SK-N-SH treated with all-trans-retinoic acid at 6 μM for 48 hours (cell line): ENCODE data around the gene SFMBT1.

Experiments
- ARNTL ChIP-seq: fragments of 450-650 bp; formaldehyde crosslinking; IDR thresholded peaks from 2 replicates; pipeline ENCODE4 v1.5.0; 2020; ENCODE audit warnings: low read depth, mild to moderate bottlenecking, moderate library complexity, borderline replicate concordance
- BACH2 ChIP-seq: fragments of 250-450 bp; sonication (Bioruptor Pico); IDR thresholded peaks from 2 replicates; pipeline ENCODE4 v1.9.0; 2021; ENCODE audit warnings: mild to moderate bottlenecking, borderline replicate concordance
- CSDC2 ChIP-seq: fragments of 250-450 bp; sonication (Bioruptor Pico); IDR thresholded peaks from 2 replicates; pipeline ENCODE4 v1.5.0; 2020; ENCODE audit warnings: mild to moderate bottlenecking, moderate library complexity
- ESRRG ChIP-seq: fragments of 250-450 bp; sonication (Bioruptor Pico); IDR thresholded peaks from 2 replicates; pipeline ENCODE4 v1.6.1; 2021; ENCODE audit warnings: mild to moderate bottlenecking
- ISL1 ChIP-seq: fragments of 250-450 bp; sonication (Bioruptor Pico); IDR thresholded peaks from 2 replicates; pipeline ENCODE4 v2.1.2; 2022; ENCODE audit warnings: mild to moderate bottlenecking, moderate library complexity
- TOX ChIP-seq: fragments of 250-450 bp; sonication (Bioruptor Pico); IDR thresholded peaks from 2 replicates; pipeline ENCODE4 v1.8.0; 2021; ENCODE audit warnings: mild to moderate bottlenecking, moderate library complexity, borderline replicate concordance
- ZFP3 ChIP-seq: fragments of 250-450 bp; sonication (Bioruptor Pico); IDR thresholded peaks from 2 replicates; pipeline ENCODE4 v1.5.0; 2020; ENCODE audit warnings: mild to moderate bottlenecking, moderate library complexity
- ZFP30 ChIP-seq: fragments of 450-650 bp; formaldehyde crosslinking; IDR thresholded peaks from 2 replicates; pipeline ENCODE4 v1.5.0; 2022; ENCODE audit warnings: mild to moderate bottlenecking, moderate library complexity
- ZNF565 ChIP-seq: fragments of 450-650 bp; formaldehyde crosslinking; conservative IDR thresholded peaks from 2 replicates; pipeline ENCODE4 v1.5.0; 2020; ENCODE audit warnings: low read depth, mild to moderate bottlenecking, moderate library complexity
- TF ChIP-seq, protein P1 (sequence below): fragments of 250-450 bp; sonication (Bioruptor Pico); IDR thresholded peaks from 2 replicates; pipeline ENCODE4 v1.8.0; 2020; ENCODE audit warnings: mild to moderate bottlenecking, moderate library complexity, borderline replicate concordance
- TF ChIP-seq, protein P2 (sequence below): fragments of 250-450 bp; sonication (Bioruptor Pico); IDR thresholded peaks from 2 replicates; pipeline ENCODE4 v1.5.1; 2020; ENCODE audit warnings: low read depth, mild to moderate bottlenecking, moderate library complexity
- TF ChIP-seq, protein P3 (sequence below): fragments of 250-450 bp; sonication (Bioruptor Pico); IDR thresholded peaks from 2 replicates; pipeline ENCODE4 v1.5.0; 2020; ENCODE audit warnings: mild to moderate bottlenecking, moderate library complexity

DNA sequence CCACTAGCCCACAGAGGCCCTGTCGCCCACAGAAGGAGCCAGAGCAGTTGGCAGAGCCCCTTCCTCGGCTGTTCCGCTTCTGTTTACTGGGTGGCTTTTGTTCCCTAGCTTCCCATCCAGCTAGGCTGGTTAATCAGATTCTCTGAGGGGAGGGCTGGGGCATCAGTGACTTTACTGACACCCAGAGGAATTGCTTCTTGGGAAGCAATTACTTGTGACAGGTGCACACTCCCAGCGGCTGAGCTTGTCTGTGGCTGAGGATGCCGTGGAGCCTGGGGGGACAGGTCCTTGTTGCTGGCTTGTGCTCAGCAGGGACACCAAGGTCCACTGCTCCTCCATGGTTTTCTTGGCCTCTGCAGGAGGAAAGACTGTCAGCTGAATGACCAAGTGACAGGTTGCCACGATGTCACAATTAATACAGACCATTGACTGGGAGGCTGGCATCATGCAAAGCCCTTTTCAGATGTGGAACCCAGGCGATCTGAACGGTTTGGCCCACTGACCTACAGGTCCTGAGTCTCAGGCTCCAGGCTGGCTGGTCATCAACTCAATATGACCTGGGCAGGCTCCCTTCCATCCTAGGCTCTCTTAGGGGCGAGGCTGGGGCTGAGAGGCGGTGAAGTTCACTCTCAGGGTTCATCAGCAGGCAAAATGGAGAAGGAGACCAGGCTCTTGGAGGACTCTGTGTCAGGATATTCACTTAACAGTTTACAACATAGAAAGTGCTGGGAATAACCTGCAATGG, 31.8 kb upstream of the SFMBT1 start:
- TF ChIP-seq ESRRG, result no peak
- TF ChIP-seq ISL1, result no peak
- TF ChIP-seq ZFP3, result no peak
- TF ChIP-seq TOX, result no peak
- TF ChIP-seq ARNTL (CRISPR knock-in tag), result no peak
- TF ChIP-seq ZNF565 (CRISPR knock-in tag), result no peak
- TF ChIP-seq, protein P1, sequence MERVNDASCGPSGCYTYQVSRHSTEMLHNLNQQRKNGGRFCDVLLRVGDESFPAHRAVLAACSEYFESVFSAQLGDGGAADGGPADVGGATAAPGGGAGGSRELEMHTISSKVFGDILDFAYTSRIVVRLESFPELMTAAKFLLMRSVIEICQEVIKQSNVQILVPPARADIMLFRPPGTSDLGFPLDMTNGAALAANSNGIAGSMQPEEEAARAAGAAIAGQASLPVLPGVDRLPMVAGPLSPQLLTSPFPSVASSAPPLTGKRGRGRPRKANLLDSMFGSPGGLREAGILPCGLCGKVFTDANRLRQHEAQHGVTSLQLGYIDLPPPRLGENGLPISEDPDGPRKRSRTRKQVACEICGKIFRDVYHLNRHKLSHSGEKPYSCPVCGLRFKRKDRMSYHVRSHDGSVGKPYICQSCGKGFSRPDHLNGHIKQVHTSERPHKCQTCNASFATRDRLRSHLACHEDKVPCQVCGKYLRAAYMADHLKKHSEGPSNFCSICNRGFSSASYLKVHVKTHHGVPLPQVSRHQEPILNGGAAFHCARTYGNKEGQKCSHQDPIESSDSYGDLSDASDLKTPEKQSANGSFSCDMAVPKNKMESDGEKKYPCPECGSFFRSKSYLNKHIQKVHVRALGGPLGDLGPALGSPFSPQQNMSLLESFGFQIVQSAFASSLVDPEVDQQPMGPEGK, result no peak
- TF ChIP-seq BACH2, result no peak
- no peak for TF ChIP-seq ZFP30
- TF ChIP-seq CSDC2 (CRISPR knock-in tag), result no peak
- TF ChIP-seq, protein P2, sequence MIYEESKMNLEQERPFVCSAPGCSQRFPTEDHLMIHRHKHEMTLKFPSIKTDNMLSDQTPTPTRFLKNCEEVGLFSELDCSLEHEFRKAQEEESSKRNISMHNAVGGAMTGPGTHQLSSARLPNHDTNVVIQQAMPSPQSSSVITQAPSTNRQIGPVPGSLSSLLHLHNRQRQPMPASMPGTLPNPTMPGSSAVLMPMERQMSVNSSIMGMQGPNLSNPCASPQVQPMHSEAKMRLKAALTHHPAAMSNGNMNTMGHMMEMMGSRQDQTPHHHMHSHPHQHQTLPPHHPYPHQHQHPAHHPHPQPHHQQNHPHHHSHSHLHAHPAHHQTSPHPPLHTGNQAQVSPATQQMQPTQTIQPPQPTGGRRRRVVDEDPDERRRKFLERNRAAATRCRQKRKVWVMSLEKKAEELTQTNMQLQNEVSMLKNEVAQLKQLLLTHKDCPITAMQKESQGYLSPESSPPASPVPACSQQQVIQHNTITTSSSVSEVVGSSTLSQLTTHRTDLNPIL (CRISPR knock-in tag), result no peak
- TF ChIP-seq, protein P3, sequence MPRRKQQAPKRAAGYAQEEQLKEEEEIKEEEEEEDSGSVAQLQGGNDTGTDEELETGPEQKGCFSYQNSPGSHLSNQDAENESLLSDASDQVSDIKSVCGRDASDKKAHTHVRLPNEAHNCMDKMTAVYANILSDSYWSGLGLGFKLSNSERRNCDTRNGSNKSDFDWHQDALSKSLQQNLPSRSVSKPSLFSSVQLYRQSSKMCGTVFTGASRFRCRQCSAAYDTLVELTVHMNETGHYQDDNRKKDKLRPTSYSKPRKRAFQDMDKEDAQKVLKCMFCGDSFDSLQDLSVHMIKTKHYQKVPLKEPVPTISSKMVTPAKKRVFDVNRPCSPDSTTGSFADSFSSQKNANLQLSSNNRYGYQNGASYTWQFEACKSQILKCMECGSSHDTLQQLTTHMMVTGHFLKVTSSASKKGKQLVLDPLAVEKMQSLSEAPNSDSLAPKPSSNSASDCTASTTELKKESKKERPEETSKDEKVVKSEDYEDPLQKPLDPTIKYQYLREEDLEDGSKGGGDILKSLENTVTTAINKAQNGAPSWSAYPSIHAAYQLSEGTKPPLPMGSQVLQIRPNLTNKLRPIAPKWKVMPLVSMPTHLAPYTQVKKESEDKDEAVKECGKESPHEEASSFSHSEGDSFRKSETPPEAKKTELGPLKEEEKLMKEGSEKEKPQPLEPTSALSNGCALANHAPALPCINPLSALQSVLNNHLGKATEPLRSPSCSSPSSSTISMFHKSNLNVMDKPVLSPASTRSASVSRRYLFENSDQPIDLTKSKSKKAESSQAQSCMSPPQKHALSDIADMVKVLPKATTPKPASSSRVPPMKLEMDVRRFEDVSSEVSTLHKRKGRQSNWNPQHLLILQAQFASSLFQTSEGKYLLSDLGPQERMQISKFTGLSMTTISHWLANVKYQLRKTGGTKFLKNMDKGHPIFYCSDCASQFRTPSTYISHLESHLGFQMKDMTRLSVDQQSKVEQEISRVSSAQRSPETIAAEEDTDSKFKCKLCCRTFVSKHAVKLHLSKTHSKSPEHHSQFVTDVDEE (CRISPR knock-in tag), result no peak
